ENCODE data around the gene CHDH.

The CHDH gene

DNA sequence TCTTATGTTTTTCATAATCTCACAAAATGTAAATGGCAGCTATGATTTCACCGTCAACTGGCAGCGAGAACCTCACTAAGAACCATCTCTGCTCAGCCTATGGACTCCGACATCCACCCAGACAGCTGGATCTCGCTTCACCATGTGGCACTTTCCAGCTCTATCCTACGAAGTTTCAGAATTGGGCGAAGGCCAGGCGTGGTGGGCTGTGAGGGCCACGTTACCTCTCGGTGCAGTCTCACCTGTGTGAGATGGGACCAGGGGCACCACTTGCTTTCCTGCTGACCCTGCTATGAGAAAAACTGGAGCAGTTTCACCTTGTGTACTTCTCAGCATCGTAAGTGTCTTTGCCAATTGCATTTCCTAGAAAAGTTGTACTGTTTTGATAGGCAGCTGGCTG is 32.3 kb downstream of the CHDH start:
- H3K4me3 ChIP-seq (ENCODE audit: low read length) = no peak overlapping the region
- DNase-seq (ENCODE audit: low read depth, low spot score) = no peak

DNA sequence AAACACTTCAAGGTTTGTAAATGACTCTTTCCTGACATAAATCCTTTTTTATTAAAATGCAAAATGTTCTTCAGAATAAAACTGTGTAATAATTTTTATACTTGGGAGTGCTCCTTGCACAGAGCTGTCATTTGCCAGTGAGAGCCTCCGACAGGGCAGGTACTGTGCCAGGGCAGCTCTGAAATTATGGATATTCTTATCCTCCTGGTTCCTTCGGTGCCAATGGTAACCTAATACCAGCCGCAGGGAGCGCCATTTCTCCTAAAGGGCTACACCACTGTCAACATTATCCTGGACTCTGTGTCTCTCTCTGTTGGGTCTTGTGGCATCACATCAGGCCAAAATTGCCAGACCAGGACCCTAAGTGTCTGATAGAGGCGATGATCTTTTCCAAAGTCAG is 33.0 kb downstream of the CHDH start:
- DNase-seq (ENCODE audit: low read depth, low spot score) = no peak
- no peak overlapping the region for H3K4me3 ChIP-seq (ENCODE audit: low read length)

- DNase-seq (ENCODE audit: low read depth, low spot score) = no peak
- H3K4me3 ChIP-seq (ENCODE audit: low read length) = no peak overlapping the region
Measured at GRCh38 chr3:53812434-53812833, 33.8 kb downstream of the CHDH start.

DNA sequence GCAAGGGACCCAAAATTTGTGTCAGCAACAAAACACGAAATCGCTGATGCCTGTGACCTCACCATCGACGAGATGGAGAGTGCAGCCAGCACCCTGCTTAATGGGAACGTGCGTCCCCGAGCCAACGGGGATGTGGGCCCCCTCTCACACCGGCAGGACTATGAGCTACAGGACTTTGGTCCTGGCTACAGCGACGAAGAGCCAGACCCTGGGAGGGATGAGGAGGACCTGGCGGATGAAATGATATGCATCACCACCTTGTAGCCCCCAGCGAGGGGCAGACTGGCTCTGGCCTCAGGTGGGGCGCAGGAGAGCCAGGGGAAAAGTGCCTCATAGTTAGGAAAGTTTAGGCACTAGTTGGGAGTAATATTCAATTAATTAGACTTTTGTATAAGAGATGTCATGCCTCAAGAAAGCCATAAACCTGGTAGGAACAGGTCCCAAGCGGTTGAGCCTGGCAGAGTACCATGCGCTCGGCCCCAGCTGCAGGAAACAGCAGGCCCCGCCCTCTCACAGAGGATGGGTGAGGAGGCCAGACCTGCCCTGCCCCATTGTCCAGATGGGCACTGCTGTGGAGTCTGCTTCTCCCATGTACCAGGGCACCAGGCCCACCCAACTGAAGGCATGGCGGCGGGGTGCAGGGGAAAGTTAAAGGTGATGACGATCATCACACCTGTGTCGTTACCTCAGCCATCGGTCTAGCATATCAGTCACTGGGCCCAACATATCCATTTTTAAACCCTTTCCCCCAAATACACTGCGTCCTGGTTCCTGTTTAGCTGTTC is 34.9 kb downstream of the CHDH start:
- no peak overlapping the region for H3K4me3 ChIP-seq (ENCODE audit: low read length)
- DNase-seq (ENCODE audit: low read depth, low spot score) = no peak

- DNase-seq (ENCODE audit: low read depth, low spot score) = no peak
Measured at GRCh38 chr3:53809764-53810400, 36.3 kb downstream of the CHDH start.

GRCh38 chr3:53809267-53809666 is 37.0 kb downstream of the CHDH start:
- DNase-seq (ENCODE audit: low read depth, low spot score) = no peak
- H3K4me3 ChIP-seq (ENCODE audit: low read length) = no peak overlapping the region

More at GRCh38 chr3:53809764-53810400, 36.3 kb downstream of the CHDH start:
- no peak overlapping the region for H3K4me3 ChIP-seq (ENCODE audit: low read length)

GRCh38 chr3:53808496-53808895 is 37.7 kb downstream of the CHDH start:
- no peak for DNase-seq (ENCODE audit: low read depth, low spot score)

DNA sequence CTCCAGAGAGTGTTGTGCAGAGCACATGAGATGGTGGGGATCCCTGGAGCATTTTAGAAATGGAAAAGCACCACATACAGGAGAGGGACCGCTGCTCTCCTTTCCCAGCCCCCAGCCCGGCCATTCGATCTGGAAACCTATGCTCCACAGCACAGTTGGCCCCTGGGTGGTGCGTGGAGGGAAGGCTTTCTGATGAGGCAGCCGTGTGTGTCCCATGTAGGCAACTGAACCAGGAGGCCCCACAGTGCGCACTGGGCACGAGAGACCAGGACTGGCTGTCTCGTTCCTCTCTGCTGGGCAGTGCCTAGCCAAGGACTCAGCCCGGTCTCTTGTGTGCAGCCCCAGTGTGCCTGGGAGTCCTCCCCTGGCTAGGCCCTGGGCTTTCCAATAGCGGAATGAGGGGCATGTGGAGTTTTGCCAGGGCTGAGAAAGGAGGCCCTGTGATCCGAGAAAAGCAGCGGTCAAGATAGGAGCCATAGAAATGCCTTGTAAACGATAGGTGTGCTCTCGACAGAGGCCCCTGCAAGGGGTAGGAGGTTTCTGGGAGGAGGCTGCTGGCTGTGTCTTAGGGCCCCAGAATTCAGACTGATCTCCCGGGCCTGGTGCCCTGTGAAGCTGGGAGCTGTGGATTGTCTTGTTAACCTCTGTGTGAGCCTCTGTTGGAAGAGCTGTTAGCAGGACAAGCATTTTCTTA is 39.0 kb downstream of the CHDH start:
- no peak for DNase-seq (ENCODE audit: low read depth, low spot score)
- no peak overlapping the region for H3K4me3 ChIP-seq (ENCODE audit: low read length)

More at GRCh38 chr3:53808496-53808895, 37.7 kb downstream of the CHDH start:
- no peak overlapping the region for H3K4me3 ChIP-seq (ENCODE audit: low read length)

GRCh38 chr3:53806182-53807116 is 39.8 kb downstream of the CHDH start:
- H3K4me3 ChIP-seq (ENCODE audit: low read length) = no peak overlapping the region
- no peak for DNase-seq (ENCODE audit: low read depth, low spot score)

DNA sequence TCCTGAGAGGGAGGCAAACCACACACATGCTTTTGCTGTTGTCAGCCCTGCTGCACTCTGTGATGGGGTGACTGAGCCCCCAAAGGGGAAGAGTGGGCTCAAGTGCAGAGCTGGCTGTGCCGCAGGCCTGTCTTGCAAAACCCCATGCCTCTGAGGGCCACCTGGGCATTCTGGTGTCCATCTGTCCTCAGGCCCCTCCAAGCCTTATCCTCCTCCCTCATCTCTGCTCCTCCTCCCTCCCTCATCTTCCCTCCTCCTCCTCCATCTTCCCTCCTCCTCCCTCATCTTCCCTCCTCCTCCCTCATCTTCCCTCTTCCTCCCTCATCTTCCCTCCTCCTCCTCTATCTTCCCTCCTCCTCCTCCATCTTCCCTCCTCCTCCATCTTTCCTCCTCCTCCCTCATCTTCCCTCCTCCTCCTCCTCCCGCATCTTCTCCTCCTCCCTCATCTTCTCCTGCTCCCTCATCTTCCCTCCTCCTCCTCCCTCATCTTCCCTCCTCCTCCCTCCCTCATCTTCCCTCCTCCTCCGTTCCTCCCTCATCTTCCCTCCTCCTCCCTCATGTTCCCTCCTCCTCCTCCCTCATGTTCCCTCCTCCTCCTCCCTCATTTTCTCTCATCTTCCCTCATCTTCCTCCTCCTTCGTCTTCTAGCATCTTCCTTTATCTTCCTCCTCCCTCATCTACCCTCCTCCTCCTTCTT is 40.6 kb downstream of the CHDH start:
- DNase-seq (ENCODE audit: low read depth, low spot score) = no peak
- no peak overlapping the region for H3K4me3 ChIP-seq (ENCODE audit: low read length)

DNA sequence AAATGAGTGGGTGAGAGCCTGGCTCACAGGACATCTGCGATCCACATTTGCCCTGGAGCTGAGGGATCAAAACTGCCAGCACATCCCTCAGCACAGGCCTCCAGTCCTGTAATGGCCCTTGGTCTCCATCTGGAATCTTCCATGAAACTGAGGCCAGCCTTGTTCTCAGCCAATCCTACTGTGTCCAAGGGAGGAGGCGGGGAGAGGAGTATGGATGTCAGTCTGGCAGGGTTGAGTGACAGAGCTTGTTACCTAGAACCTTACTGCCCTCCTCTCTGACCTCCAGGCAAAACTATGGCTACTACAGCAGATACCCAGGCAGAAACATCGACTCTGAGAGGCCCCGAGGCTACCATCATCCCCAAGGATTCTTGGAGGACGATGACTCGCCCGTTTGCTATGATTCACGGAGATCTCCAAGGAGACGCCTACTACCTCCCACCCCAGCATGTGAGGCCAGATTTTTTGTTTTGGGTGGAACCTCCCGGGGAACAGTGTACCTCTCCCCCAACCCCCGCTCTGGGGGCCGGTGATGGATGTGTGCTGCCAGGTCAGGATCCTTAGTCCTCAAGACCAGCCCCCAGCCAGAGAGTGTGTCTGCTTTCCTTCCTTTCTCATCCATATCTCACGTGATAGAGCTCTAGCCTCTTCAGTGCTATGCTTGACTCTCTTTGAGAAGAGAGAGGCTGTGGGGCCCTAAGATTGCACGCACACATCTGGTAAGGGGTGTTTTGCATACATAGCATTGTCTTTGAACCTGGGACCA is 41.3 kb downstream of the CHDH start:
- peak; percentile 7 for DNase-seq (ENCODE audit: low read depth, low spot score)
- no peak overlapping the region for H3K4me3 ChIP-seq (ENCODE audit: low read length)

DNA sequence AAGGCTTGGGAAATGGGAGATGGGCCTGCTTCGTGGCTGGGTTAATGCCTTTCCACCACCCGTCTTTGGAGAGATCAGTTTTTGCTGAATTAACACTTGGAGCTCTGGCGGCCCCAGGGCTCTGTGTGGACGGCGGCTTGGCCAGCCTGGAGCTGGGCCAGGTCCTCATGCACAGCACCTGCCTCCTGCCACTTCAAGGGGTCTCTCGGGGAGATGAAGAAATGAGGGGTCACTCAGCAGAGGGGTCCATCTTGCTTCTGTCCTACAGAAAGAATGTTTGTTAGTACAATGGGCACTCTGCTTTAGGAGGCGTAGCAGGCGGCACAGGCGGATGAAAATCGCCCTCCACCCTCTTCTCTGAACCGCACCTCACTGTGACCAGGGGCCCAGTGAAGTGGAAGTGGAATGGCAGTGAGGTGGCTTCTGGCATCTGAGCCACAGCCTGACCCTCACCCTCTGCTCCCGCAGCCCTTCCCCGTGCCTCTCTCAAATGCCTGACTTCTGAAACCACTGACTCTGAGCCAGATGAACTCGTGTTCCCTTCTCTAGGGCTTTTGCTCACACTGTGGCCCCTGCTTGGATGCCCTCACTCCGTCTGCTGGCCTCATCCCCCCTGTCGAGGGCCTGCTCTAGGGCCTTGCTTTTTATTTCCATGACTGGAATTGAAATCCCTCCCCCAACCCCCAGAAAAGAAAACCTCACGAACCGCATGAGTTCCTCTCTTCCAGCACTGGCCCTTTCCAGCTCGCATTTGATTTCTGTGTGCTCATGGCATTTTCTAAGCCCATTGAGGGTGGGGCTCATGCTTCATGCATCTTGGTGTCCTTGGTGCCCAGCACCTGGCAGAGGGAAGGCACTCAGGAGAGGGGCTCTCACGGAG is 42.2 kb downstream of the CHDH start:
- no peak overlapping the region for H3K4me3 ChIP-seq (ENCODE audit: low read length)
- DNase-seq (ENCODE audit: low read depth, low spot score) = no peak

GRCh38 chr3:53803124-53803815 is 42.9 kb downstream of the CHDH start:
- DNase-seq (ENCODE audit: low read depth, low spot score) = no peak
- no peak overlapping the region for H3K4me3 ChIP-seq (ENCODE audit: low read length)

GRCh38 chr3:53802256-53802880 is 43.9 kb downstream of the CHDH start:
- DNase-seq (ENCODE audit: low read depth, low spot score) = no peak
- no peak overlapping the region for H3K4me3 ChIP-seq (ENCODE audit: low read length)

DNA sequence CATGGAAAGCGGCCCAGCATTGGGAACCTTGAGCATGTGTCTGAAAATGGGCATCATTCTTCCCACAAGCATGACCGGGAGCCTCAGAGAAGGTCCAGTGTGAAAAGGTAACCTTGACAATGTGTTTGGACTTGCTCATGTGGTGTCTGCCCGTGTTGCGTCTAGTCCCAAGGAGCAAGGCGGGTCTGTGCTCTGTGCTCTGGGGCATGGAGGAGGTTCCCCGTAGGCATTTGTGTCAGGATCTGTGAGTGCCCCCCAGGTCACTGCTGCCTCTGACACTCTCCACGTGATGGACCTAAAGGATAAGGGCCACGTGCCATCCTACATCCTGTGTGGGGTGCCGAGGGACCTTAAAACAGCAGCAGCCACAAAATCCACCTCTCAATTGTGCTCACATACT is 44.9 kb downstream of the CHDH start:
- DNase-seq (ENCODE audit: low read depth, low spot score) = no peak

More for the DNA sequence above, 44.9 kb downstream of the CHDH start:
- H3K4me3 ChIP-seq (ENCODE audit: low read length) = no peak overlapping the region
